OCI-LY1 (cell line): Measurements from ENCODE around the gene KRT4.

Experiments
- EZH2 ChIP-seq: fragments of 200-600 bp; sonication (generic), shearing (Covaris generic); IDR thresholded peaks from 2 replicates; pipeline ENCODE4 v1.8.0; 2017; ENCODE audit warnings: borderline replicate concordance, mixed run types, mild to moderate bottlenecking, antibody characterized with exemption, low read length, moderate library complexity, mixed read lengths
- TF ChIP-seq, protein P1 (sequence below): fragments of 200-600 bp; sonication (generic), shearing (Covaris generic); IDR thresholded peaks from 2 replicates; pipeline ENCODE4 v1.5.1; 2017; ENCODE audit warnings: mild to moderate bottlenecking, antibody characterized with exemption, low read length, moderate library complexity, mixed read lengths

DNA sequence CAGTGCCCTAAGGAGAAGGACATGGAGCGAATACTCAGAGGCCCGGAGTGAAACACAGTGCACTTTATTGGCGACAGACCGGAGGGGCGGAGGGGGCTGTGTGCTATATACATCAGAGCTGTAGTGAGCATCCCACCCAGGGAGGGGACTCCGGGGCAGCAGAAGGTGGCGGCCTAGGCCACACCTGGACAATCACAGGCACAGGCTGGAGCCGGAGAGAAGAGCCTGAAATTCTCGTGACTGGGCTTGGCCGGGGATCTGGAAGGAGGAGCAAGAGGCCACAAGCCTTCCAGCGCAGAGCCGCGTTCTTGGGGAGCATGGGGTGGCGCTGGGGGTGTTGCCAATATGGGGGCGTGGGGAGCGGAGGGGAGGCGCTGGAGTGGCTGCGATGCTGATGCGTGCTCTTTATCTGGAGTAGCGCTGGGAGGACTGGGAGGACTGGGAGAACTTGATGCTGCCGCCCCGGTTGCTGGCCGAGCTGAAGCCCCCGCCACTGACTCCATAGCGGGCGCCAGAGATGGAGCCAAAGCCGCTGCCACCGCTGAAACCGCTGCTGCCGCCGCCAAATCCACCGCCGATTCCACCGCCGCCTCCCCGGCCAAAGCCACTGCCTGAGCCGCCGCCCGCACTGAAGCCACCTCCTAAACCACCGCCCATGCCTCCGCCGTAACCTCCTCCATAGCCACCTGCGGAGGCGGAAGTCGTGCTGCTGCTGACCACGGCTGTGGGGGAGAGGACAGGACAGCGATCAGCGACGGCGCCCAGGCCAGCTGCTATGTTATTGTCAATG, 24.1 kb downstream of the KRT4 start:
- TF ChIP-seq, protein P1, sequence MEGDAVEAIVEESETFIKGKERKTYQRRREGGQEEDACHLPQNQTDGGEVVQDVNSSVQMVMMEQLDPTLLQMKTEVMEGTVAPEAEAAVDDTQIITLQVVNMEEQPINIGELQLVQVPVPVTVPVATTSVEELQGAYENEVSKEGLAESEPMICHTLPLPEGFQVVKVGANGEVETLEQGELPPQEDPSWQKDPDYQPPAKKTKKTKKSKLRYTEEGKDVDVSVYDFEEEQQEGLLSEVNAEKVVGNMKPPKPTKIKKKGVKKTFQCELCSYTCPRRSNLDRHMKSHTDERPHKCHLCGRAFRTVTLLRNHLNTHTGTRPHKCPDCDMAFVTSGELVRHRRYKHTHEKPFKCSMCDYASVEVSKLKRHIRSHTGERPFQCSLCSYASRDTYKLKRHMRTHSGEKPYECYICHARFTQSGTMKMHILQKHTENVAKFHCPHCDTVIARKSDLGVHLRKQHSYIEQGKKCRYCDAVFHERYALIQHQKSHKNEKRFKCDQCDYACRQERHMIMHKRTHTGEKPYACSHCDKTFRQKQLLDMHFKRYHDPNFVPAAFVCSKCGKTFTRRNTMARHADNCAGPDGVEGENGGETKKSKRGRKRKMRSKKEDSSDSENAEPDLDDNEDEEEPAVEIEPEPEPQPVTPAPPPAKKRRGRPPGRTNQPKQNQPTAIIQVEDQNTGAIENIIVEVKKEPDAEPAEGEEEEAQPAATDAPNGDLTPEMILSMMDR, result no peak
- TF ChIP-seq EZH2, result no peak
